Measurements from ENCODE around the gene ENTR1.

Gene ENTR1

DNA sequence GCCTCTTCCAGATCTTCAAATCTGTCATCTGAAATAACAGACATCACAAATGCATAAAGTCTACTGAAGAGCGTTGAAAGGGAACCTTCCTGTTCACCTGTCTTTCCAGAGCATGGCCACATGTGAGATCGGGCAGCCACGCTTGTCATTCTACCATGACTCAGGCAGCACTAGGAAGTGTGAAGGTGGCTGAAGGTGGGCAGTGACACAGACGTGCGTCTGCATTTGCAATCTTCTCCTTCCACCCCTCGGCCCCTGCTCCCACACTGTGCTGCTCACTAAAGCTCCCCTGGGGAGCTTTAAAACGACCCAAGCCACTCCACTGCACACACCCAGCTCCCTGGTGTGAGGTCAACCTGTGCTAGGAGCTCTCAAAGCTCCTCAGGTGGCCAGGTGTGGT, 2.5 kb downstream of the ENTR1 start:
- TF ChIP-seq, protein P1, sequence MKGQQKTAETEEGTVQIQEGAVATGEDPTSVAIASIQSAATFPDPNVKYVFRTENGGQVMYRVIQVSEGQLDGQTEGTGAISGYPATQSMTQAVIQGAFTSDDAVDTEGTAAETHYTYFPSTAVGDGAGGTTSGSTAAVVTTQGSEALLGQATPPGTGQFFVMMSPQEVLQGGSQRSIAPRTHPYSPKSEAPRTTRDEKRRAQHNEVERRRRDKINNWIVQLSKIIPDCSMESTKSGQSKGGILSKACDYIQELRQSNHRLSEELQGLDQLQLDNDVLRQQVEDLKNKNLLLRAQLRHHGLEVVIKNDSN (IDR thresholded peaks at IDR 0.05), result no peak
- TF ChIP-seq EP300 (IDR thresholded peaks at IDR 0.05; ENCODE audit: borderline replicate concordance) (no peak), TAF1 (IDR thresholded peaks at IDR 0.05; ENCODE audit: low read depth) (no peak), TCF12 (IDR thresholded peaks at IDR 0.05; ENCODE audit: low read depth) (no peak), EGR1 (IDR thresholded peaks at IDR 0.05) (no peak), NFIC (IDR thresholded peaks at IDR 0.05) (no peak), FOXM1 (IDR thresholded peaks at IDR 0.05; ENCODE audit: borderline replicate concordance, low read depth) (no peak), CEBPB (IDR thresholded peaks at IDR 0.05) (no peak), YY1 (IDR thresholded peaks at IDR 0.05; ENCODE audit: low read depth) (no peak), TEAD4 (IDR thresholded peaks at IDR 0.05) (no peak), CREB1 (IDR thresholded peaks at IDR 0.05; ENCODE audit: low read depth) (no peak), RAD21 (IDR thresholded peaks at IDR 0.05; ENCODE audit: low read depth) (no peak), ZBTB7A (IDR thresholded peaks at IDR 0.05; ENCODE audit: low read depth) (no peak)
- TF ChIP-seq, protein P2, sequence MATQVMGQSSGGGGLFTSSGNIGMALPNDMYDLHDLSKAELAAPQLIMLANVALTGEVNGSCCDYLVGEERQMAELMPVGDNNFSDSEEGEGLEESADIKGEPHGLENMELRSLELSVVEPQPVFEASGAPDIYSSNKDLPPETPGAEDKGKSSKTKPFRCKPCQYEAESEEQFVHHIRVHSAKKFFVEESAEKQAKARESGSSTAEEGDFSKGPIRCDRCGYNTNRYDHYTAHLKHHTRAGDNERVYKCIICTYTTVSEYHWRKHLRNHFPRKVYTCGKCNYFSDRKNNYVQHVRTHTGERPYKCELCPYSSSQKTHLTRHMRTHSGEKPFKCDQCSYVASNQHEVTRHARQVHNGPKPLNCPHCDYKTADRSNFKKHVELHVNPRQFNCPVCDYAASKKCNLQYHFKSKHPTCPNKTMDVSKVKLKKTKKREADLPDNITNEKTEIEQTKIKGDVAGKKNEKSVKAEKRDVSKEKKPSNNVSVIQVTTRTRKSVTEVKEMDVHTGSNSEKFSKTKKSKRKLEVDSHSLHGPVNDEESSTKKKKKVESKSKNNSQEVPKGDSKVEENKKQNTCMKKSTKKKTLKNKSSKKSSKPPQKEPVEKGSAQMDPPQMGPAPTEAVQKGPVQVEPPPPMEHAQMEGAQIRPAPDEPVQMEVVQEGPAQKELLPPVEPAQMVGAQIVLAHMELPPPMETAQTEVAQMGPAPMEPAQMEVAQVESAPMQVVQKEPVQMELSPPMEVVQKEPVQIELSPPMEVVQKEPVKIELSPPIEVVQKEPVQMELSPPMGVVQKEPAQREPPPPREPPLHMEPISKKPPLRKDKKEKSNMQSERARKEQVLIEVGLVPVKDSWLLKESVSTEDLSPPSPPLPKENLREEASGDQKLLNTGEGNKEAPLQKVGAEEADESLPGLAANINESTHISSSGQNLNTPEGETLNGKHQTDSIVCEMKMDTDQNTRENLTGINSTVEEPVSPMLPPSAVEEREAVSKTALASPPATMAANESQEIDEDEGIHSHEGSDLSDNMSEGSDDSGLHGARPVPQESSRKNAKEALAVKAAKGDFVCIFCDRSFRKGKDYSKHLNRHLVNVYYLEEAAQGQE (IDR thresholded peaks at IDR 0.05; ENCODE audit: low read depth), result no peak
- TF ChIP-seq, protein P3, sequence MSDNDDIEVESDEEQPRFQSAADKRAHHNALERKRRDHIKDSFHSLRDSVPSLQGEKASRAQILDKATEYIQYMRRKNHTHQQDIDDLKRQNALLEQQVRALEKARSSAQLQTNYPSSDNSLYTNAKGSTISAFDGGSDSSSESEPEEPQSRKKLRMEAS (IDR thresholded peaks at IDR 0.05), result no peak

DNA sequence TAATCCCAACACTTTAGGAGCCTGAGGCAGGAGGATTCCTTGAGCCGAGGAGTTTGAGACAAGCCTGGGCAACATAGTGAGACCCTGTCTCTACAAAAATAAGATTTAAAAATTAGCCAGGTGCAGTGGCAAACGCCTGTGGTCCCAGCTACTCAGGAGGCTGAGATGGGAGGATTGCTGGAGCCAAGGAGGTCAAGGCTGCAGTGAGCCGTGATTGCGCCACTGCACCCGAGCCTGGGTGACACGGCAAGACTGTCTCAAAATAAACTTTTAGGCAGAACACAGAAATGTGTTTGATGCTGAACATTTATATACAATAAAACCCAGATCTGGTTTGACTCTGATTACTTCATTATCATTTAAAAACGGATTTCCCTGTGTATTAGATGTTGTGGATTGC, 4.9 kb downstream of the ENTR1 start:
- TF ChIP-seq TAF1 (IDR thresholded peaks at IDR 0.05; ENCODE audit: low read depth) (no peak), ZBTB7A (IDR thresholded peaks at IDR 0.05; ENCODE audit: low read depth) (no peak), NFIC (IDR thresholded peaks at IDR 0.05) (no peak), TCF12 (IDR thresholded peaks at IDR 0.05; ENCODE audit: low read depth) (no peak), RAD21 (IDR thresholded peaks at IDR 0.05; ENCODE audit: low read depth) (no peak), EGR1 (IDR thresholded peaks at IDR 0.05) (no peak), EP300 (IDR thresholded peaks at IDR 0.05; ENCODE audit: borderline replicate concordance) (no peak), CREB1 (IDR thresholded peaks at IDR 0.05; ENCODE audit: low read depth) (no peak), YY1 (IDR thresholded peaks at IDR 0.05; ENCODE audit: low read depth) (no peak), TEAD4 (IDR thresholded peaks at IDR 0.05) (no peak), FOXM1 (IDR thresholded peaks at IDR 0.05; ENCODE audit: borderline replicate concordance, low read depth) (no peak), CEBPB (IDR thresholded peaks at IDR 0.05) (no peak)
- TF ChIP-seq, protein P1 (IDR thresholded peaks at IDR 0.05), result no peak
- TF ChIP-seq, protein P3 (IDR thresholded peaks at IDR 0.05), result no peak
- TF ChIP-seq, protein P2 (IDR thresholded peaks at IDR 0.05; ENCODE audit: low read depth), result no peak

DNA sequence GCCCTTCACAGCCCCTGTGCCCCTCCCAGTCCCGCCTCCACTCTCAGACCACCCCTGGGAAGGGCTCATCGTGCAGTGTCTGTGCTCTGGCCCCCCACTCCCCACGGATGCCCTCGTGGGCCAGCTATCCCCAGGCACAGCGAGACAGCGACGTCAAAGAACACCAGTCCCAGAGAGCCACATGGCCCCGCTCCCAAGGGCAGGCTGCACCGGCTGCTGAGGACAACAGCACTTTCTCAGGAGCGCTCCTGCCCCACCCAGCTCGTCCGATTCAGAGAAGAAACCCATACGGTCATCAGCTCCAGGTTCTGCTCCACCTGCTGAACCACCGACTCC, 5.6 kb downstream of the ENTR1 start:
- TF ChIP-seq YY1 (IDR thresholded peaks at IDR 0.05; ENCODE audit: low read depth) (no peak), ZBTB7A (IDR thresholded peaks at IDR 0.05; ENCODE audit: low read depth) (no peak), TAF1 (IDR thresholded peaks at IDR 0.05; ENCODE audit: low read depth) (no peak), RAD21 (IDR thresholded peaks at IDR 0.05; ENCODE audit: low read depth) (no peak), TEAD4 (IDR thresholded peaks at IDR 0.05) (no peak), TCF12 (IDR thresholded peaks at IDR 0.05; ENCODE audit: low read depth) (no peak), EP300 (IDR thresholded peaks at IDR 0.05; ENCODE audit: borderline replicate concordance) (no peak), CEBPB (IDR thresholded peaks at IDR 0.05) (no peak), CREB1 (IDR thresholded peaks at IDR 0.05; ENCODE audit: low read depth) (no peak), NFIC (IDR thresholded peaks at IDR 0.05) (no peak), EGR1 (IDR thresholded peaks at IDR 0.05) (no peak)
- TF ChIP-seq, protein P3 (IDR thresholded peaks at IDR 0.05), result no peak
- TF ChIP-seq, protein P2 (IDR thresholded peaks at IDR 0.05; ENCODE audit: low read depth), result no peak

Data from Ishikawa (cell line).